Kasumi-1 (cell line): ENCODE results near the gene GALNT12.

Experiments
- DNase-seq, 2 experiments: peaks; one replicate each; lab custom pipeline; 2025; lab: John Stamatoyannopoulos, UW

The GALNT12 gene, protein sequence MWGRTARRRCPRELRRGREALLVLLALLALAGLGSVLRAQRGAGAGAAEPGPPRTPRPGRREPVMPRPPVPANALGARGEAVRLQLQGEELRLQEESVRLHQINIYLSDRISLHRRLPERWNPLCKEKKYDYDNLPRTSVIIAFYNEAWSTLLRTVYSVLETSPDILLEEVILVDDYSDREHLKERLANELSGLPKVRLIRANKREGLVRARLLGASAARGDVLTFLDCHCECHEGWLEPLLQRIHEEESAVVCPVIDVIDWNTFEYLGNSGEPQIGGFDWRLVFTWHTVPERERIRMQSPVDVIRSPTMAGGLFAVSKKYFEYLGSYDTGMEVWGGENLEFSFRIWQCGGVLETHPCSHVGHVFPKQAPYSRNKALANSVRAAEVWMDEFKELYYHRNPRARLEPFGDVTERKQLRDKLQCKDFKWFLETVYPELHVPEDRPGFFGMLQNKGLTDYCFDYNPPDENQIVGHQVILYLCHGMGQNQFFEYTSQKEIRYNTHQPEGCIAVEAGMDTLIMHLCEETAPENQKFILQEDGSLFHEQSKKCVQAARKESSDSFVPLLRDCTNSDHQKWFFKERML

DNA sequence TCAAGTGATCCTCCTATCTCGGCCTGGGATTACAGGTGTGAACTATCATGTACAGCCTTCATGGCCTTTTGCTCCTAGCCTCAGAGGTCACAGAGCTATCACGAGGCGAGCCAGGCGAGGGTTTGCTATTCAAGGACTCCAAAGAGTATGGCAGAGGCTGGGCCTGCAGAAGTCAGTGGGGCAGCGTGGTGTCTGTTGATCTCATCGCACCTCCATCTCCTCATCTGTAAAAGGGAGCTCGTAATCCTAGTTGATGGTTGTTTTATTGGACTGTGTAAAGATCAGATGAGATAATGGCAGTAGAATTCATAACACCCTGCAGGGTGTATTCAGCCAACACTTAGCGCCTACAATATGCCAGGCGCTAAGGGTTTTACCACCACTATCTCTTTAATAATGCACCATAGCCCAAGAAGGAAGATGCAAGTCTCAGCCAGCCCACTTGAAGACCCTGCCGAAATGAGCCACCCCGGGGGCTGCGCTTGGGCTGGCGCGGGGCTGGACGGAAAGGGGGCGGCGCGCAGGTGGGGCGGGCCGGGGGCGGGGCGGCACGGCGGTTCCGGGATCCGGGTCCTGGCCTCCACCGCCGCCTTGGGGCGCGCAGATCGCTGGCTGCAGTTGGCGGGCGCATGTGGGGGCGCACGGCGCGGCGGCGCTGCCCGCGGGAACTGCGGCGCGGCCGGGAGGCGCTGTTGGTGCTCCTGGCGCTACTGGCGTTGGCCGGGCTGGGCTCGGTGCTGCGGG, at the start of gene GALNT12:
Gene GALNT12, plus strand, starts transcription at position 601 of the 744 bp plus-strand sequence. Its CDS starts 29 bp downstream, at position 630.
- DNase-seq = peak in 1 of 2 experiments; percentile 19

DNA sequence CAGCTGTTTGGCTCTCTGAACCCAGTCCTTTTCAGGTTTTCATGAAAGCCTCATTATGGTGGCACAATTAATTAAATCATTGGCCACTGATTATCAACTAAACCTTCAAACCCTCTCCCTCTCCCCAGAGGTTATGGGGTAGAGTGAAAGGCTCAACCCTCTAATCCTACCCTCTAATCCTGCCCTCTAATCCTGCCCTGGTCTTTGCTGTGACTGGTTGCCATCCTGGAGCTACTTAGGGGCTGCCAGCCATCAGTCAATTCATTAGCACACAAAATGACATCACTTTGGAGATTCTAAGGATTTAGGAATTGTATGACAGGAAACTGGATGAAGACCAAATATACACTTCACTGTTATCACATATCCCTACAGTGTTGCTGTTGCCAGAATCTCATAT, 47.2 kb upstream of the GALNT12 start:
- DNase-seq = no peak

DNA sequence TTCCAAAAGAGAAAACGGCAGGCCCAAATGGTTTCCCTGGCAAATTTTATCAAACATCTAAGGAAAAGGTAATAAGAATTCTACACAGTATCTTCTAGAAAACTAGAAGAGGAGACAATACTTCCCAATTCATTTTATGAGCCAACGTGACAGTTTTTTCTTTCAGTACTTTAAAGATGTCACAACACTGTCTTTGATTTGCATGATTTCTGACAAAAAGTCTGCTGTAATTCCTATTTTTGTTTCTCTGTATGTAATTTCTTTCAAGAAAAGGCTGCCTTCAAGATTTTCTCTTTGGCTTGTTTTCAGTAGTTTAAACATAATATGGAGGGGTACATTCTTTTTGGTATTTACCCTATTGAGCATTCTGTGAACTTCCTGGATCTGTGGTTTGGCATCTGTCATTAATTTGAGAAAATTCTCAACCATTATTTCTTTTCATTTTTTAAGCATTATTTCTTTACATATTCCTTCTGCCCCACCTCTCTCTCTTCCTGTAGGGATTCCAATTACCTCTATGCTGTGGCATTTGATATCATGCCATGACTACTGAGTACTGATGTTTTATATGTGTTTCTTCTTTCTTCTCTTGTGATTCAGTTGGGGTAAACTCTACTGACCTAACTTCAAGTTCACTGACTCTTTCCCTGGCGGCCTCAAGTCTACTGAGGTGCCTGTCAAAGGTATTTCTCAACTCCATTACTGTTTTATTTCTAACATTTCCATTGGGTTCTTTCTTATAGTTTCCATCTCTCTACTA, 43.3 kb upstream of the GALNT12 start:
- DNase-seq = no peak

DNA sequence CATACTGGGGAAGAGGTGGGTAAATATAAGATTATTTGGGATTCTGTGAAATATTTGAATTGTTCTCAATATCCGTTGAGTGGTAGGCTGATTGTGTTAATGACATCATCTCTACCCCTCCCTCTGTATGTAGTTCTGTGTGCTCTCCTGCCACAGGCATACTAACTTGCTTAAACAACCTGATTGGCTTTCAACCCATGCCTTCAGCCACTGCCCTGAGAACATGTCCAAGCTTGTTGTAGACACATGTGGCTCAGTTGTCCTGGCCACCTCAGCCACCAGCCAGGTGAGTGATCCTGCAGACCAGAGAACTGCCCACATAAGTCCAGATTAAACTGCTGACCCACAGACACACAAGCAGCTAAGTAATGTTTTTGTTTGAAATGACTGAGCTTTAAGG, 42.2 kb upstream of the GALNT12 start:
- DNase-seq = no peak

DNA sequence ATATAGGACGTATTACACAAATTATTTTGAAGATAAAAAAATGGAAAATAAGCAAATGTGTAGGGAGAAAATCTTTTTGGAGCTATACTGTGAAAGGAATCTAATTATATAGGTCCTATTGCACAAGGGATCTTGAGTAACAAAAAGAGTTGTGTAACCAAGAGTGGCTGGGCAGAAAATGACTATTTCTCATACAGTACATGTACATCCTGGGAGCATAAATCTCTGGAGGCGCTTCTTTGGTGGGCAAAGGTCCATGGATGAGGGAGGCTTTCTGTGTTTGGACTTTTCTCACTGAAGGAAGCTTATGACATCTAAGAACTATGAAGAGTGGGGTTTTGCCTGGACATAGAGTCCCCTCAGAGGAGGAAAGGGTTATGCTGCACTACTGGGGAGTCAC, 40.9 kb upstream of the GALNT12 start:
- no peak for DNase-seq

DNA sequence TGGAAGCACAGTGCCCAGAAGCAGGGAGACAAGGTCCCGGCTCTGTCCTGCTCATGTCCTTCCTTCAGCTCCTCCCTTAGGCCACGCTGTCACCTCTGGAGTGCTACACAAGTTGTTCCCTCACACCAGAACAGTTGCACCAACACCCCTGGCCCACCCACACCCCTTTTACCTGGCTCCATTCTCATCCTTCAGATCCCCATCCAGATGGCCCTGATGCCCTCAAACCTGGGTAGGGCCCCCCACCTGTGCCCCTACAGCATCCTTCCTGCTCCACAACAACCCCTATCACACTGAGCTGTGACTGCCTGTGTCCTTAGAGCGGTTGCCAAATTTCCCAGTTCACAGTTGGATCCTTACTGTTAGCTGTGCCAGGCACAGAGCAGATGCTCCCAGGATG, 40.3 kb upstream of the GALNT12 start:
- DNase-seq = no peak

DNA sequence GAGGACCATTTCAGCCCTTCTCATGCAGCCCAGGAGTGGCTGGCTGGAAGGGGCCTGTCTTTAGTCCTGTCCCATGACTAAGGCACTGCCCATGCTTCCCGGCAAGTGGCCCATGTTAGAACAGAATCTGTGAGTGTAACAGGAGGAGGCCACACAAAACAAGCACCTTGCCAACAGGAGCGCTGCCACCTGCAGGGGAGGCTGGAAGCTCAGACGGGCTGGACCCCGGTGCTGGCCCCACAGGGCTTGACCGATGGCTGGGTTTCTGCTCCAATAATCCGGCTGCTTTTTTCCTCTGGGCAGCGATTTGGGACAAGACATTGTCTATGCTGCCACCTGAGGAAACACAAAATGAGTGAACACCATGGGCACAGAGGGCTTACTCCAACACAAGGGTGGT, 39.6 kb upstream of the GALNT12 start:
- no peak for DNase-seq

DNA sequence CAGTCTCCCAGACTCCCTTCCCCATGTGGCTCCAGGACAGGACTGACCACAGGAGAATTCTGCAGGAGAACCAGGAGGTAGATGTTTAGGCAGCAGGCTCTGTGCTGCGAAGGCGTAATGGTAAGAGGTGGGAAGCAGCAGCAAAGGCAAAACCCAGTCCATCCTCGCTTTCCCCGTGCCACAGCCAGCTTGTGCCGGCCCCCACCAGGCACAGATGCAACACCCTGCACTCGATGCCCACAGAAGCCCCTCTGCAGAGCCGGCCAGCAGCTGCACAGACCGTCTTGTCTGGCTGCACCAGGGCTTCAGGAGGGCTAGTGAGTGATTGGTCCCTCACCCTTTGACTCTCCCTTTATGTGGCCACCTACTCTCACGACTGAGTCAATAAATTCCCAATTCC, 39.1 kb upstream of the GALNT12 start:
- DNase-seq = no peak

DNA sequence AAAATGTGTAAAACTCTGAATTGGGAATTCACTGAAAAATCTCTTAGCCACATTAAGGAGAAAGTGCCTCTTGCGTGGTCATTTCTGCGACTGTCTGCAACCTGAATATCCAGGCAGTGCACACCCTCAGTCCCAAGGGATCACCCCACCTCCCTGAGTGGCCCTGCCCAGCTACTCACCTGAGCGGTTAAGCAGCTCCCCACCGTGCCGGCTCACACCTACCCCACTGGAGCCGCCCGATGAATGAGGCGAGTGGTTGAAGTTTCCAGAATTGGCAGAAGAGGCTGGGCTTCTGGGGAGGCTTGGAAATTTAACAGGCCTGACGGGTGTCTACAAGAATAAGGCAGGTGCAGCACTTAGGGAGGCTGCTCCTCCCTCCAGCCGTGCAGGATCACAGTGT, 36.8 kb upstream of the GALNT12 start:
- no peak for DNase-seq

DNA sequence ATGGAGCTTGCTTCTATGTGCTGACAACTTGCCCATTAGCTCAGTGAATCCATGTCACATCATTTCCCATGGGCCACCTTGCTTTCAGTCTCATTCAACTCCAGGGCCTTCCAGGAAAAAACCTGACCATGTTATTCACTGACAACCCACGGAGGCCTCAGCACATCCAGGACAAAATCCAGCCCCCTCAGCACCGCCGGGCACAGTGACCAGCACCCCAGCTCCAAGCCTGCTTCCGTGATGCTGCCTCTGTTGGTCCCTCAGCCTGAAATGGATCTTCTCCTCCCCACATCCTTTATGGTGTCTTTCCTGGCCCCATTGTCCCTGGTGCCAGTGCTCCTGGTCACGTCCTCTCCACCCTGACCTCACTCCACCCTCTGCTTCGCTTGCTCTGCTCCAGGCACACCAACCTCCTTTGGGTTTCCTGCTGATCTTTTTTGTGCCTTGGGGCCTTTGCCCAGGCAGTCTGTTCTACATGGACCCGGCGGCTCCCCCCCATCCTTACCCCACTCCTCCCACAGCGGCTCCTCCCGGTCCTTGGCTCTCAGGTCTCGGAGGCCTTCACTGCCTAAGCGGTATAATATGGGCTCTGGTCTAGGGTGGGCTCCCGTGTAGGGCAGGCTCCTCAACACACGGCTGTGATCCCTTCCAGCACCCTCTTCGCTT, 36.1 kb upstream of the GALNT12 start:
- DNase-seq = no peak

DNA sequence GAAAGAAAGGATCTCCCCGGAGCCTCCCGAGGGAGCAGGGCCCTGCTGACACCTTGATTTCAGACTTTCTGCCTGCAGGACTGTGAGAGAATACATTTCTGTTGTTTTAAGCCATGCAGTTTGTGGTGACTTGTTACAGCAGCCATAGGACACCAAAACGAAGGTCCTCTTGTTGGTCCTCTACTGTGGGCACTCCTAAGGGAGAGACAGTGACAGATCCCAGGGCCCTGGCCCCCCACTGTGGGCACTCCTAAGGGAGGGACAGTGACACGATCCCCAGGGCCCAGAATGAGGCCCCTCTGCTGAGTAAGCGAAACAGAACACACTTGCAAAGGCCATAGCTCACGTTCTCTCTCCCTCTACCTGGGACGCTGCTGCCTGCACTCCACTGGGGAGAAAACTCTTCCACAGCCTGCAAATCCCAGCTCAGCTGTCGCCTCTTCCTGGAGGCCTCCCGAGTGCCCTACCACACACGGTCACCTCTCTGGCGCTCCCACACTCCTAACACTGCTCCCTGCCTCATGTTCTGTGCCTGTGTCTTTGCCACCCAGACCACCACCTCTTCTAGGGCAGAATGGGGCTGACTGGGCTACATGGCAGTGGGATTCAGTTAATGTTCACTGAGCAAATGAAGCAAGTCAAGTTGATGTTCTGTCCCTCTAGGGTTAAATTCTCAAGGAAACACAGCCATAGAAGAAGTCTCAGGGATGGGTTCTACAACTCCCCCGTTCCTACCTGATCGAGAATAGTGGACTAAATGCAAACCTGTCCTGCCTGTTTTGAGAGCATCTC, 34.9 kb upstream of the GALNT12 start:
- DNase-seq = no peak

DNA sequence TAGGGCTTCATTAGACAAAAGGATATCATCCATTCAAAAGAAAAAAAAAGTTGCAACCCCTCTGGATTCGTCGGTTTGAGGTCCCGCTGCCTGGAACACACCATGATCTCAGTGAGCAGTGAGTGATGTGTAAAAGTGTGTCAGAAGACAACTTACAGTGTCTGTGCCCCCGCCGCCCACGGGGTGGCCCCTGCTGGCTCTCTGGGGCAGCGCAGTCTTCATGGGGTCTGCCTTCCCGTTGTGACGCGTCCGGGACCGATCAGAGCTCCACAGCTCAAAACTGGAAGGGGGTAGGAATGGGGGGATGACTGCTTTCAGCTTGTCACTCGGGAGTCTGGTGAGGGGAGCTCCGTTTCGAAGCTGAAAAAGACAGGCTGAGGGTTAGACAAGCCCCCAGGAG, 33.7 kb upstream of the GALNT12 start:
- no peak for DNase-seq

DNA sequence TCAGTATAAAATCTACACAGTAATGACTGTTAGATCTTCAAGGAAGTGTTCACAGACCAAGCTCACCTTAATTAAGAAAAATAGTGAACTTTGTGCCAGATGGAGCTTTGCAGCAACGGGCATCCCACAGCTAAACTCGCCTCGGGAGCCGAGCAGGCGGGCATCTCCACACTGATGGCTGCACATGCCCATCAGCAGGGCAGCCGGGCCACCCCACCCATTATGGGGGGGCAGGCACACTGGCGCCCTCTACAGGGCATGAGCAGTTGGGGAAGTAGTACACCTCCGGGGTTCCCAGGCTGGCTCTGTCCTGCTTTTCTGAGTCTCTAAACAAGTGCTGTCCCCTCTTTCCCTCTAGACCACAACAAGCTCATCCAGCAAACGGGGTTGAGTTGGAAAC, 32.7 kb upstream of the GALNT12 start:
- DNase-seq = peak in 1 of 2 experiments; percentile 6

DNA sequence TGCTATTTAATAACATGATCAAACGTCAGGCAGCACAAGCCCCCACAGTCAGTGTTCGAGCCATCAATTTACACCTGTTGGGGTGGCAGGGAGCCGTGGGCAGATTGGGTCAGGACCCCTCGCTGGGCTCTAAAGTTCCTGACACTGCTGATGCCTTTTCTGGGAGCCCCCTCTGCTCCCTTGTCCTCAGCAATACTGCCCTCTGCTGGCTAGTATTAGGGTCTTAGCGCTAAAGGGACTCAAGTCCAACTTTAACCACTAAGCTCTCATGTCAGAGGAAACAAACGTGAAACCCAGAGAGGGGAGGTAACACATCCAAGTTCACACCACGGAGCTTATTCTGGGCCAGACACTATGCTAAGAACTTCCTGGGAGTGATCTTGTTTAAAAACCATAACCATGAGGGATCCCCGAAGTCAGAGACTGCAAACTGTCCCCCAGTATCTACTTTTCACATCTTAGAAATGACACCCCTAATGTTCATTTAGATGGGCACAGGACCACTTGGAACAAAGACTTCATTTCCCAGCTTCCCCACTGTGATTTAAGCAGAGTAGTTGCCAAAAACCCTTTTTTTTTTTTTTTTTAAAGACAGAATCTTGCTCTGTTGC, 31.5 kb upstream of the GALNT12 start:
- DNase-seq = peak; percentile 68

DNA sequence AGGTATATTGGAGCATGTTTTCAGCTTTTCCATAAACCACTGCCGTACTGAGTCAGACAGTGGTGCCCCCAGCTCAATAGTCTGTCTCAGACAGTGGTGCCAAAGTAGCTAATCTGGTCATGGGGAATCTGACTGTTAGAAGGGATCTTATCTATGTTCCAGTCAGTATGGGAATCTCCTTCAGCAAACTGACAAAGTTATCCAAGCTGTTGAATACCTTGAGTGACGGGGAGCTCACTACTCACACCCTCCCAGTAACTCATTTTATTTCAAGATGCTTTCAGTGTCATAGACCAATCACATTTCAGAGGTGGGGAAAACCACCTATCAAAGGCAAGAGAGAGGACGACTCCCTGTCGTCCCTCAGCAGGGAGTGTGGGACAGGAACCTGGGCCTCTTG, 29.9 kb upstream of the GALNT12 start:
- DNase-seq = no peak

DNA sequence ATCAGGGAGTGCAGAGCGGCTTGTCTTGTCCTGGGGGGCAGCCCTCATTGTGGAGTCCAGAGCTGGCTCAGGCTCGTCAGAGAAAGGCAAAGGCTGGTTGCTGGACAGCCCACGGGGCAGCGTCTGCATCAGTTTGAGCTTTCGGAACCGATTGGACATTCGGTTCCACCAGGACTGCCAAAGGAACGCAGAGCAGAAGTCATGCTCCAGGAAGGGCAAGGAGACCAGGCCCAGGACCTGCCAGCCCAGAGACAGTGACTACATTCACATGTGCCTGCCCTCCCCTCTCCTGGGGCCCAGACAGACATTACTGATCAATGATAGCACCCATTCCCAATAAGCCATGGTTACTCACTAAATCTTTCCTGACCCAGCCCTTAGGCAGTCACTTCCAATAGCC, 29.2 kb upstream of the GALNT12 start:
- DNase-seq = no peak

DNA sequence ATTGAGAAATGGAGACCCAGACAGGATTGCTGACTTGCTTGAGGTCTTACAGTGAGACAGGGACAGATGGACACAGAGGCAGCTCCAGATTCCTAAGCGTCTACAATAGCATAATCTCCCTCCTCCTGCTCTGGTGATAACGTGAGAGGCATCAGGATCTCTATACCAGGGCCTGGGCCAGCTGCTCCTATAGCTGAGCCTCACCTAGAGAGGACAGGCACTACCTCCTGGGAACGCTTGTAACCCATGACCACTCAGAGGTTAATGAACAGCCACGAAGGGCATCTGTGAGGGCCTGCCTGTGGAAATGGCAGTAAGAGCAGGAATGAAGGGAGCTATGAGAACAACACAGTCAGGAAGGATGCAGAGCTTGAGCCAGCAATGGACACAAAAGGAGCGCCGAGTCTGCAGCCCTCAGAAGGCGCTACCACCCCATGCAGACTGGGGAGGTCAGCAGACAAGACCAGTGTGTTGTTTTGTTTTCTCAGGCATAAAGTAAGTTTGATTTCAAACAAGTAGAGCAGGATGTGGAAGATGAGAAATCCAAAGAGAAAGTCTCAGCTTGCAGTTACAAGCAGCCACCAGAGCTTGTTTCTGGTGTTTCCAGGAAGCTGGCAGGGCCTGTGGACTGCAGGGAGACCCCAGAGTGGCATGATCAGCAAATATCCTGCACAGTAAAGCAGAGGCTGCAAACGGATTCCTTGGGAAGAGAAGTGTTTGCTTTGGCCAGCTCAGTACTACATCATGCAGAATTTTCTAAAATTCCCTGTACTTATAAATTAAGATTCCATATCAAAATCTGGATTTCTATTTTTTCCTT, 28.5 kb upstream of the GALNT12 start:
- no peak for DNase-seq

DNA sequence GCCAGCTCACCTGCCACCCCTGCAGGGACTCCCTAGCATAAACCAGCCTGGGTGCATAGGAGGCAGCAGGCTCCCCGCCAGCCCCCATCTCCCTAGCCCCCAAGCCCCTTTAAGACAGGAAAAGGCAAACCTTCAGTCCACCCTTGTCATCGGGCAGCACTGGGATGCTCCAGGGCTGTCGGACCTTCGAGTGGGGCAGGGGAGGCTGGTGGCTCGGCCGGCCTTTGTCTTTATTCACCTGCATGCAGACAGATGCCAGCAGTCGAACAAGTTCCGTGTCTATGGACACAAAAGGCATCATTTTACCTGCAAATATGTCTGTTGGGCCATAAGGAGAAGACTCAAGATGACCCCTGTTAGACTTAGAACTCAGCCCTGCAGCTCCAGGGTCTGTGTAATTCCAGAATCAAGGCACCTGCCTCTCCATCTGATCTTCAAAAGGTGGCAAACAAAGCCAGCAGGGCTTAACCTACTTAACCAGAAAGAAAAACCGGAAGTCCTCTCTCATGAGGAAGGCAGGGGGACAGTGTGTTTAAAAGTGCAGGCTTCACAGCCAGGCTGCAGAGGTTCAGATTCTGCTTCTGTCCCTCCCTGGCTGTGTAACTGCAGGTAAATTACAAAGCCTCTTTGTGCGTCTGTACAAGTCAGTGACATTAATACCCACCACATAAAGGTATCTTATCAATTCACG, 27.3 kb upstream of the GALNT12 start:
- no peak for DNase-seq
